ENCODE measurements around the gene PDZD2. TPM values are rescaled to one million over a fixed set of nuclear protein-coding genes. Genes with fewer than 3 reads are reported as not detected.

The PDZD2 gene
- total RNA-seq, 3 donors from 2014 or later (not counting 1 experiment from before 2014, with no cell fraction given): 0.50 to 1.3 (median 0.66) TPM

GRCh38 chr5:31996909-31997308 is 358.0 kb downstream of the PDZD2 start:
- TF ChIP-seq, protein P1, sequence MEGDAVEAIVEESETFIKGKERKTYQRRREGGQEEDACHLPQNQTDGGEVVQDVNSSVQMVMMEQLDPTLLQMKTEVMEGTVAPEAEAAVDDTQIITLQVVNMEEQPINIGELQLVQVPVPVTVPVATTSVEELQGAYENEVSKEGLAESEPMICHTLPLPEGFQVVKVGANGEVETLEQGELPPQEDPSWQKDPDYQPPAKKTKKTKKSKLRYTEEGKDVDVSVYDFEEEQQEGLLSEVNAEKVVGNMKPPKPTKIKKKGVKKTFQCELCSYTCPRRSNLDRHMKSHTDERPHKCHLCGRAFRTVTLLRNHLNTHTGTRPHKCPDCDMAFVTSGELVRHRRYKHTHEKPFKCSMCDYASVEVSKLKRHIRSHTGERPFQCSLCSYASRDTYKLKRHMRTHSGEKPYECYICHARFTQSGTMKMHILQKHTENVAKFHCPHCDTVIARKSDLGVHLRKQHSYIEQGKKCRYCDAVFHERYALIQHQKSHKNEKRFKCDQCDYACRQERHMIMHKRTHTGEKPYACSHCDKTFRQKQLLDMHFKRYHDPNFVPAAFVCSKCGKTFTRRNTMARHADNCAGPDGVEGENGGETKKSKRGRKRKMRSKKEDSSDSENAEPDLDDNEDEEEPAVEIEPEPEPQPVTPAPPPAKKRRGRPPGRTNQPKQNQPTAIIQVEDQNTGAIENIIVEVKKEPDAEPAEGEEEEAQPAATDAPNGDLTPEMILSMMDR (IDR thresholded peaks at IDR 0.05): no peak
- H3K9me3 Mint-ChIP-seq: no peaks in the 10 kb centered on the region
- no peaks in the 10 kb centered on the region for H3K9me3 ChIP-seq (ENCODE audit: control insufficient read depth, insufficient read depth, low read length)
- no peaks in the 10 kb centered on the region for H3K27me3 ChIP-seq (ENCODE audit: control insufficient read depth, insufficient read depth, low read length)
- H3K4me1 ChIP-seq (ENCODE audit: control insufficient read depth, insufficient read depth, low read length): no peaks in the 10 kb centered on the region
- H3K36me3 Mint-ChIP-seq: no peaks in the 10 kb centered on the region
- peaks cover 0 to 3% of the 10 kb centered on the region in 2 donors for H3K27me3 Mint-ChIP-seq (ENCODE audit: low read depth in 2 of 2)
- no peak overlapping the region for H3K27ac Mint-ChIP-seq
- no peaks in the 10 kb centered on the region for H3K36me3 ChIP-seq (ENCODE audit: control insufficient read depth, insufficient read depth, low read length)
- no peak overlapping the region for H3K4me3 ChIP-seq (ENCODE audit: low read length)
- ATAC-seq (no peak), DNase-seq (no peak)
- no peak overlapping the region for H3K4me3 Mint-ChIP-seq
- H3K4me1 Mint-ChIP-seq: peaks cover 0 to 5% of the 10 kb centered on the region in 2 donors
- no peak overlapping the region for H3K27ac ChIP-seq (ENCODE audit: low read length)
- WGBS (ENCODE audit: insufficient coverage): 97% methylated on average over 5 of the region's 5 CpGs
- intact Hi-C loops (cut with micrococcal nuclease): loop anchor here (10.0 kb wide), 1 partner anchor 1928 kb away; no protein-coding TSS in a partner anchor

- H3K36me3 Mint-ChIP-seq: no peaks in the 10 kb centered on the region
- Histone ChIP-seq H3K4me3 (ENCODE audit: low read length) (no peak overlapping the region), H3K9me3 (ENCODE audit: control insufficient read depth, insufficient read depth, low read length) (no peaks in the 10 kb centered on the region), H3K27ac (ENCODE audit: low read length) (no peak overlapping the region), H3K4me1 (ENCODE audit: control insufficient read depth, insufficient read depth, low read length) (no peaks in the 10 kb centered on the region), H3K36me3 (ENCODE audit: control insufficient read depth, insufficient read depth, low read length) (no peaks in the 10 kb centered on the region), H3K27me3 (ENCODE audit: control insufficient read depth, insufficient read depth, low read length) (no peaks in the 10 kb centered on the region)
- peaks cover 0 to 3% of the 10 kb centered on the region in 2 donors for H3K27me3 Mint-ChIP-seq (ENCODE audit: low read depth in 2 of 2)
- TF ChIP-seq, protein P1 (IDR thresholded peaks at IDR 0.05): no peak
- no peak overlapping the region for H3K4me3 Mint-ChIP-seq
- no peak for ATAC-seq
- no peak overlapping the region for H3K27ac Mint-ChIP-seq
- no peak for DNase-seq
- peaks cover 0 to 5% of the 10 kb centered on the region in 2 donors for H3K9me3 Mint-ChIP-seq
- 85% methylated on average over 5 of the region's 5 CpGs for WGBS (ENCODE audit: insufficient coverage)
- intact Hi-C loops (cut with micrococcal nuclease): loop anchor here (10.0 kb wide), 1 partner anchor 1925 kb away; no protein-coding TSS in a partner anchor
- H3K4me1 Mint-ChIP-seq: peaks cover 0 to 5% of the 10 kb centered on the region in 2 donors
Observed at GRCh38 chr5:31999470-31999869, 360.5 kb downstream of the PDZD2 start.

GRCh38 chr5:32000731-32001130 is 361.8 kb downstream of the PDZD2 start:
- H3K4me3 Mint-ChIP-seq: no peak overlapping the region
- no peak for ATAC-seq
- intact Hi-C loops (cut with micrococcal nuclease): no loop called here
- H3K4me1 ChIP-seq (ENCODE audit: control insufficient read depth, insufficient read depth, low read length): no peaks in the 10 kb centered on the region
- TF ChIP-seq, protein P1 (IDR thresholded peaks at IDR 0.05): no peak
- DNase-seq: no peak
- no peak overlapping the region for H3K27ac ChIP-seq (ENCODE audit: low read length)
- peaks cover 0 to 2% of the 10 kb centered on the region in 2 donors for H3K4me1 Mint-ChIP-seq
- no peaks in the 10 kb centered on the region for H3K36me3 ChIP-seq (ENCODE audit: control insufficient read depth, insufficient read depth, low read length)
- peaks cover 0 to 3% of the 10 kb centered on the region in 2 donors for H3K27me3 Mint-ChIP-seq (ENCODE audit: low read depth in 2 of 2)
- H3K36me3 Mint-ChIP-seq: no peaks in the 10 kb centered on the region
- H3K9me3 ChIP-seq (ENCODE audit: control insufficient read depth, insufficient read depth, low read length): no peaks in the 10 kb centered on the region
- H3K4me3 ChIP-seq (ENCODE audit: low read length): no peak overlapping the region
- no peak overlapping the region for H3K27ac Mint-ChIP-seq
- H3K27me3 ChIP-seq (ENCODE audit: control insufficient read depth, insufficient read depth, low read length): no peaks in the 10 kb centered on the region
- peaks cover 0 to 5% of the 10 kb centered on the region in 2 donors for H3K9me3 Mint-ChIP-seq
- 98% methylated on average over 11 of the region's 11 CpGs for WGBS (ENCODE audit: insufficient coverage)

- Mint-ChIP-seq H3K27ac (no peak overlapping the region), H3K9me3 (peaks cover 0 to 5% of the 10 kb centered on the region in 2 donors), H3K36me3 (no peaks in the 10 kb centered on the region), H3K27me3 (ENCODE audit: low read depth in 2 of 2) (peaks cover 0 to 3% of the 10 kb centered on the region in 2 donors), H3K4me3 (no peak overlapping the region), H3K4me1 (no peaks in the 10 kb centered on the region)
- DNase-seq (no peak), ATAC-seq (no peak)
- Histone ChIP-seq H3K4me1 (ENCODE audit: control insufficient read depth, insufficient read depth, low read length) (no peaks in the 10 kb centered on the region), H3K27me3 (ENCODE audit: control insufficient read depth, insufficient read depth, low read length) (no peaks in the 10 kb centered on the region), H3K27ac (ENCODE audit: low read length) (no peak overlapping the region), H3K36me3 (ENCODE audit: control insufficient read depth, insufficient read depth, low read length) (no peaks in the 10 kb centered on the region), H3K4me3 (ENCODE audit: low read length) (no peak overlapping the region), H3K9me3 (ENCODE audit: control insufficient read depth, insufficient read depth, low read length) (no peaks in the 10 kb centered on the region)
- 95% methylated on average over 11 of the region's 11 CpGs for WGBS (ENCODE audit: insufficient coverage)
- intact Hi-C loops (cut with micrococcal nuclease): no loop called here
- TF ChIP-seq, protein P1 (IDR thresholded peaks at IDR 0.05): no peak
Observed at GRCh38 chr5:32001284-32001683, 362.4 kb downstream of the PDZD2 start.

Data from natural killer cell (primary cell).